ENCODE measurements around the gene HNRNPH3. TPM values are rescaled to one million over a fixed set of nuclear protein-coding genes. Genes with fewer than 3 reads are reported as not detected.

HNRNPH3 gene
- total RNA-seq (2014; rRNA removed; shearing (Covaris generic)) (87.2 and 87.4 TPM in 2 replicates), polyA plus RNA-seq (2016; fragmentation: Nextera tagmentation; extraction: Ambion mirVana) (324 and 367 TPM in 2 replicates)
- long read RNA-seq, transcript HNRNPH3-202 (10 exons, 1,332 nt) = major isoform, 55 of 208 reads
- long read RNA-seq, transcript HNRNPH3-201 (10 exons, 2,339 nt) = minor isoform, 42 of 208 reads
- long read RNA-seq, partial matches to known transcripts = 9 of 208 reads
- long read RNA-seq, other reads (novel, unspliced or antisense) = 102 of 208 reads

- H3K36me3 Mint-ChIP-seq (ENCODE audit: low read depth) = peaks cover 45% of the 10 kb centered on the region
- peaks cover 44% of the 10 kb centered on the region for H3K79me2 ChIP-seq (replicated peaks; ENCODE audit: insufficient read depth)
- H4K20me1 ChIP-seq (replicated peaks; ENCODE audit: insufficient read depth) = peaks cover 31% of the 10 kb centered on the region
- no peaks in the 10 kb centered on the region for H3F3A ChIP-seq (replicated peaks; ENCODE audit: low read depth)
- TF ChIP-seq CREB1 (CRISPR knock-in tag; IDR thresholded peaks at IDR 0.05; ENCODE audit: low read depth) (peak; percentile 65), ETS1 (IDR thresholded peaks at IDR 0.05) (0 out of 2 replicates have a peak, but pooled peaks have one; percentile 18), POLR2AphosphoS5 (IDR thresholded peaks at IDR 0.05; ENCODE audit: low read depth) (peak; percentile 100), ZNF114 (CRISPR knock-in tag; IDR thresholded peaks at IDR 0.05) (no peak), CTCF (conservative IDR thresholded peaks at IDR 0.05; ENCODE audit: low read depth in 2 of 2) (no peak), REST (IDR thresholded peaks at IDR 0.05; ENCODE audit: unreplicated experiment) (peak; percentile 41), EZH2phosphoT487 (IDR thresholded peaks at IDR 0.05; ENCODE audit: unreplicated experiment) (no peak), ZNF331 (CRISPR knock-in tag; IDR thresholded peaks at IDR 0.05; ENCODE audit: low read depth) (no peak; the same call in 1 of the 2 replicates)
- H3K4me1 ChIP-seq (ENCODE audit: insufficient read depth) = peaks cover 34% of the 10 kb centered on the region
- H3K27me3 Mint-ChIP-seq (ENCODE audit: insufficient read depth, low read depth, poor library complexity) = peaks cover 28% of the 10 kb centered on the region
- H3K4me1 Mint-ChIP-seq = peaks cover 43% of the 10 kb centered on the region
- H3K27me3 ChIP-seq (ENCODE audit: insufficient read depth) = no peaks in the 10 kb centered on the region
- H2AFZ ChIP-seq = peak within 1 kb of the TSS; percentile 60
- H3K4me3 Mint-ChIP-seq = peak within 1 kb of the TSS; percentile 99
- H3K4me2 ChIP-seq = peak within 1 kb of the TSS; percentile 95
- peak within 1 kb of the TSS; percentile 98 for H3K27ac ChIP-seq (ENCODE audit: low read depth)
- peak; percentile 82 for ATAC-seq
- H3K9me3 Mint-ChIP-seq = peaks cover 4% of the 10 kb centered on the region; the same call in 2 of the 3 replicates
- H3K9me2 ChIP-seq (ENCODE audit: insufficient read depth) = no peaks in the 10 kb centered on the region
- peak within 1 kb of the TSS; percentile 100 for H3K27ac Mint-ChIP-seq
- DNase-seq (ENCODE audit: low spot score) = peak; percentile 99
- peak within 1 kb of the TSS; percentile 73 for H3K4me3 ChIP-seq
- H3K36me3 ChIP-seq (ENCODE audit: insufficient read depth) = no peaks in the 10 kb centered on the region; the same call in 1 of the 2 replicates
Observed at GRCh38 chr10:68331455-68332258, at the start of gene HNRNPH3. Gene HNRNPH3, plus strand, starts transcription at chr10:68332064. Its CDS starts 5,158 bp downstream, at chr10:68337222.

All from GM23338 (cell line).